Kidney tubule cell (primary cell): ENCODE data around the gene ZNF71.
"Not testable (repeated sequence)": the region's sequence is repeated elsewhere in the genome, so short reads cannot be mapped to it uniquely, and the experiment has no call there.

Experiments used
- DNase-seq: peaks from one replicate; pipeline ENCODE4 v3.0.0-alpha.2; 2018; ENCODE audit warnings: low spot score

ZNF71 gene

GRCh38 chr19:56623006-56623405 is 27.9 kb downstream of the ZNF71 start:
- DNase-seq = no peak

DNA sequence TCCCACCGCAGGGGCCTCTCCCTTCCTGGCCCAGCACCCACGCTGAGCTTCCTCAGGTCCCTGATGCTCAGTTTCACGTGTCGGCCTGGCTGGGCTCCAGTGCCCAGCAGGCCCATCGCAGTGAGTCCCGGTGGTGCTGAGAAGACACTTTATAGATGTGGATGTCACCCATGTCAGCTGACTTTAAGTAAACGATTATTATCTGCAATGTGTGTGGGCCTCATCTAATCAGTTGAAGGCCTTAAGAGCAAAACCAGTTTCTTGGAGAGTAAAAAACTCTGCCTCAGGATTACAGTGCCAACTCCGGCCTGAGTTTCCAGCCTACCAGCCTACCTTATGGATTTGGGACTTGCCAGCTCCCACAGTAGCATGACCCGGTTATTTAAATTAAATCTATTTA is 30.6 kb downstream of the ZNF71 start:
- no peak for DNase-seq

- DNase-seq = no peak
These were observed 37.9 kb downstream of the ZNF71 start for GRCh38 chr19:56633021-56633420.

GRCh38 chr19:56637976-56638555 is 43.0 kb downstream of the ZNF71 start:
- DNase-seq = peak; percentile 74

- DNase-seq = no peak
These were observed 44.1 kb downstream of the ZNF71 start for GRCh38 chr19:56639217-56639616.

- DNase-seq = no peak
These were observed 47.8 kb downstream of the ZNF71 start, which contains the start of gene SMIM17 for GRCh38 chr19:56642711-56643459. Gene SMIM17 (plus strand): TSS chr19:56643159. CDS start chr19:56645668, 2,509 bp downstream.

- no peak for DNase-seq
These were observed 48.4 kb downstream of the ZNF71 start for GRCh38 chr19:56643460-56643955.

DNA sequence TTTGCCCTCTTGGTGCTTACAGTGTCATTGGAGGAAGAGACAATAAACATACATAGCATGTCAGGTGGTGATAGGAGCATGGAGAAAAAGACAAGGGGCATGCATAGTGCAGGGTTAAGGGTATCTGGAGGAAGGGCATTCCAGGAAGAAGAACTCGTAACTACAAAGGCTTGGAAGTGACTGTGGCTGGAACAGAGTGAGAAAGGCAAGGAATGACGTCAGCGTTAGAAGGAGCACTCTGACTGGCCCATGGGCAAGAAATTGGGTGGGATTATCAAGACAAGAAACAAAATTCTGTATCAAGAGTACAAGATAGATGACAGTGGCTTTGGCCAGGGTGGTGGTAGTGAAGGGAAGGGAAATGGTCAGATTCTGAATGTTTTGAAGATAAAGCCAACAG is 59.0 kb downstream of the ZNF71 start:
- no peak for DNase-seq

- no peak for DNase-seq
These were observed 65.4 kb downstream of the ZNF71 start for GRCh38 chr19:56660381-56661107.

DNA sequence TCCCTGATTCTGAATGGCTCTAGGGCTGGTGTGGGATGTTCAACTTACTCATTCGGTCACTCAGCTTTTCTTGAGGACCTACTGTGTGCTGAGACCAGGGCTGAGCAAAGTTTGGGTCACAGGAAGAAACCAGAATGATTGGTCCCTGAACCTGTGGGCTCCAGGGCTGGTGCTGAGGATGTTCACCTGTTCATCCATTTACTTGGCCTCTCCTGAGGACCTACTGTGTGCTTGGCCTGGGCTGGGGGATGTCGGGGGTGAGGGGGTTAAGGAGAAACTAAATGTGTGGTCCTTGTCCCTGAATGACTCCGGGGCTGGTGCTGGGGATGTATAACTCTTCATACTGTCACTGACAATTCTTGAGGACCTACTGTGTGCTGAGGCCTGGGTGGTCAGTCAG is 66.1 kb downstream of the ZNF71 start:
- DNase-seq = no peak

- DNase-seq = no peak
These were observed 68.9 kb downstream of the ZNF71 start for GRCh38 chr19:56663931-56664500.

DNA sequence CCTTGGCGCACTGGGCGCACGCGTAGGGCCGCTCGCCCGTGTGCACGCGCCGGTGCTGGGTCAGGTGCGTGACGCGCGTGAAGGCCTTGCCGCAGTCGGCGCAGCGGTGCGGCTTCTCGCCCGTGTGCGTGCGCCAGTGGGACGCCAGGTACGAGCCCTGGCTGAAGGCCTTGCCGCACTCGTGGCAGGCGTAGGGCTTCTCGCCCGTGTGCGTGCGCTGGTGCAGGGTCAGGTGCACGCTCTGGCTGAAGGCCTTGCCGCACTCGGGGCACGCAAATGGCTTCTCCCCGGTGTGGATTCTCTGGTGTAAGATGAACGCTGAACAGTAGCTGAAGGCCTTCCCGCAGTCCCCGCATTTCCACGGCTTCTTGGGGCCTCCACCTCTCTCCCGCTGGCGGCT is 69.4 kb downstream of the ZNF71 start:
- no peak for DNase-seq

- DNase-seq = no peak
These were observed 72.3 kb downstream of the ZNF71 start for GRCh38 chr19:56667311-56667870.

DNA sequence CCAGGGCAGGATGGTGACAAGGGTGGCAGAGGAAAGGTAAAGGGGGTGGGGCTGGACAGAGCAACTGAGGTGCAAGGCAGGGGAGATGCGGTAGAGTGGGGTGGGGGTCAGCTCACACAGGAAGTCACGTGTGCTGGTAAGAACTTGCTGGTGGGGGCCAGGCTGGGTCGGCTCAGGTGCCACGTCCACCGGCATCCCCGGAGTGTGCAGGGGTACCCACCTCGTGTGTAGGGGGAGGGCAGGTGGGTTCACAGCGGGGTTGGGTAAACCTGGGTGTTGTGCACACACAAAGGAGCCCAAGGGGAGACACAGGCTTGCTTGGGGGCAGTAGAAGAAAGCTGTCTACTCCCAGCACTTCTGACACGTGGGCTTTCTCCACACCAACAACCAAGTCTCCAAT is 73.6 kb downstream of the ZNF71 start:
- no peak for DNase-seq

DNA sequence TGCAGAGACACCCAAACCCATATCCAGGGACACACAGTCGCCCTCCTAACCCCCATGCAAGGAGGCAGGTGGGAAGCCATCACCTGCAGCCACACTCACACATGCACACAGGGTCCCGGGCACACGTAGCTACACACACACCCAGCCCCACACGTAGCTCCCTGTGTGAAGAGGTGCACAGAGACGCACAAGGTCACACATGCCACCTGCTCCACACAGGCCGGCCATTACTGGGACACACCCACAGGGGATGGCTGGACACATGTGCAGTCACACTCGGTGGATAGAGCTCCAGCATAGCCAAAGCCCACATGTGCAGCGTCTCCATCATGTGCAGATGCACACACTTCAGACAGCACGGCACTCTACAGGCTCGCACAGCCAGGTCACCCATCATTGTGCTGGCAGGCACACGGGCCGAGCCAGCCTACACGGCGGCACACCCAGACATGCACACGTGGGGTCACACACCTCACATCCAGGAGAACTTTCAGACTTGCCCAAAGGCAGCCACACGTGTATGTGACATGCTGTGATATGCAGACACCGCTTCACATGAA is 75.4 kb downstream of the ZNF71 start:
- DNase-seq = no peak

DNA sequence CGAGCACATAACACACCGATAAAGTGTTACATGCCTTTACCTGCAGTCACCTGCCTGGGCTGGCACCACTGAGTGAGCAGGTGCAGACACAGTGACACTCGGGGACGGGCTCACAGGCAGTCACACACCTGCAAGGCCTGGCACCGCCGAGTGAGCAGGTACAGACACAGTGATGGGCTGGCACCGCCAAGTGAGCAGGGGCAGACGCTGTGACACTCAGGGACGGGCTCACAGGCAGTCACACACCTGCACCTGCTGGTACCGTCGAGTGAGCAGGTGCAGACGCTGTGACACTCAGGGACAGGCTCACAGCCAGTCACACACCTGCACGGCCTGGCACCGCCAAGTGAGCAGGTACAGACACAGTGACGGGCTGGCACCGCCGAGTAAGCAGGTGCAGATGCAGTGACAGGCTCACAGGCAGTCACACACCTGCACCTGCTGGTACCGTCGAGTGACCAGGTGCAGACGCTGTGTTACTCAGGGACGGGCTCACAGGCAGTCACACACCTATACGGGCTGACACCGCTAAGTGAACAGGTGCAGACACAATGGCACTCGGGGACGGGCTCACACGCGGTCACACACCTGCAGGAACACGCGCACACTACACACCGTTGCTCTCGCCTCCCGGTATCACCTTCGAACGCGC is 76.0 kb downstream of the ZNF71 start:
- peak; percentile 2 for DNase-seq

DNA sequence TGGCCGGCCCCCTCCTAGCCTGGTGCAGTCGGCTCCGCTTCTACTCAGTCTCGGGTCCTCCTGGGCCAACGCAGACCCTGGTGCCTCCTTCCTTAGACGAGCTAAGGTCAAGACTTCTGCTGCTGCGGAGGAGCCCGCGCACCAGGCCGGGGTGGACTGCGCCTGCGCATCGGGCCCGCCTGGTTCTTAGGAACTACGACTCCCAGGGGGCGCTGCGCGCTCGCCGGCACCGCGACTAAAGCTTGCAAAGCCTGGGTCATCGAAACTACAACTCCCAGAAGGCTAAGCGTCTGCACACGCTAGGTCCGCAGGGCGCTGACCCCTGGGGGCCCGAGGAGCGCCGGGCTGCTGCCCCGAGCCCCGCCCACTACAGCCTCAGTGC is 76.5 kb downstream of the ZNF71 start, which contains the start of gene ZNF835:
Gene ZNF835, minus strand, starts transcription at position 145 of the 382 bp plus-strand sequence. CDS start 6,559 bp downstream, outside the sequence.
- DNase-seq = peak; percentile 80

DNA sequence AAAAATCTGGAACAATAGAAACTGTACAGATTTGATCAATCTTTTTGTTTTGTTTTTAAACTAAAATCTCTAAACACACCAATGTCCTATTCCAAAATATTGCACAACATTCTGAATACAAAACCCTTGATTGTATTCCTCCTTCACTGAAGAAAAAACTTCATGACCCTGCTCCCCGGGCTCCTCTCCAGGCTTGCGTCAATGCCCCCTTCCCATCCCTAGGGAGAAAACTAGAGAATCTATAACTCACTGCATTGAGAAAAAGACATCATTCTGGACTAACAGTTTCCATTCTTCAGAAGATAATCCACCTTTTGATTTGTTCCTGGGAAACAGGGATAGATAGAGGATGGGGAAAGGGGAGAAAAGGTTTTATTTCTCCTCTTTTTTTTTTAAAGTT is 77.5 kb downstream of the ZNF71 start:
- not testable (repeated sequence) for DNase-seq
